K562 (cell line): Measurements from ENCODE around the gene ARL8A. TPM values are rescaled to one million over a fixed set of nuclear protein-coding genes. Genes with fewer than 3 reads are reported as not detected.

Source experiments
- CHD2 ChIP-seq: IDR thresholded peaks from 2 replicates; pipeline ENCODE4 v1.6.1; 2011; ENCODE audit warnings: low read depth, low read length
- DPF2 ChIP-seq: fragments of 450-650 bp; IDR thresholded peaks from 2 replicates; pipeline ENCODE4 v1.6.1; 2016
- HLTF ChIP-seq: fragments of 450-650 bp; IDR thresholded peaks from 2 replicates; pipeline ENCODE4 v1.6.1; 2016
- L3MBTL2 ChIP-seq: fragments of 450-650 bp; IDR thresholded peaks from 2 replicates; pipeline ENCODE4 v1.6.1; 2016; ENCODE audit warnings: mild to moderate bottlenecking, moderate library complexity
- VEZF1 ChIP-seq: fragments of 200-800 bp; sonication (Bioruptor generic); IDR thresholded peaks from 2 replicates; pipeline ENCODE4 v1.6.1; 2017; ENCODE audit warnings: missing genetic modification characterization, missing compliant biosample characterization
- ZBTB17 ChIP-seq: fragments of 450-650 bp; formaldehyde crosslinking; IDR thresholded peaks from 2 replicates; pipeline ENCODE4 v1.4.0; 2020; ENCODE audit warnings: mild to moderate bottlenecking
- polyA plus RNA-seq, 8 experiments: library from polyadenylated mRNA; depleted of rRNA in 4 of 8; stranded (reverse) in 5 of 8; unstranded in 3 of 8; fragments of >200 nt; fragmentation: Nextera tagmentation in 2 of 8; fragmentation: Illumina TruSeq in 1 of 8; extraction: Ambion mirVana in 2 of 8; extraction: Trizol in 1 of 8; gene quantifications; 2 replicates each; pipeline versions ENCODE4 v1.2.1 to v1.2.3, GENCODE V29; 2011 to 2014; ENCODE audit warnings: inconsistent platforms in 1 of 8, missing spikeins in 1 of 8
- total RNA-seq, 7 experiments: library from RNA; depleted of rRNA in 6 of 7; stranded (reverse); fragments of >200 nt in 6 of 7; fragmentation: Illumina TruSeq in 2 of 7; extraction: Trizol in 2 of 7; gene quantifications; 2 replicates each; pipeline versions ENCODE4 v1.2.1 to v1.2.3, GENCODE V29; 2011 to 2021; ENCODE audit warnings: low replicate concordance in 1 of 7
- TF ChIP-seq, protein P1 (sequence below): fragments of 250-450 bp; sonication (Bioruptor Pico); IDR thresholded peaks from 2 replicates; pipeline ENCODE4 v1.4.0; 2020; ENCODE audit warnings: mild to moderate bottlenecking, moderate library complexity
- TF ChIP-seq, protein P2 (sequence below): sonication (generic); formaldehyde crosslinking; IDR thresholded peaks from 2 replicates; pipeline ENCODE4 v1.8.1; 2022; ENCODE audit warnings: missing genetic modification reagents

ARL8A gene
- total and polyA plus RNA-seq, 9 of the 15 experiments (the other 6 are each of a cell fraction or from before 2014, with no cell fraction given): 0.17 to 27.3 (median 15.6) TPM

- TF ChIP-seq, protein P1, sequence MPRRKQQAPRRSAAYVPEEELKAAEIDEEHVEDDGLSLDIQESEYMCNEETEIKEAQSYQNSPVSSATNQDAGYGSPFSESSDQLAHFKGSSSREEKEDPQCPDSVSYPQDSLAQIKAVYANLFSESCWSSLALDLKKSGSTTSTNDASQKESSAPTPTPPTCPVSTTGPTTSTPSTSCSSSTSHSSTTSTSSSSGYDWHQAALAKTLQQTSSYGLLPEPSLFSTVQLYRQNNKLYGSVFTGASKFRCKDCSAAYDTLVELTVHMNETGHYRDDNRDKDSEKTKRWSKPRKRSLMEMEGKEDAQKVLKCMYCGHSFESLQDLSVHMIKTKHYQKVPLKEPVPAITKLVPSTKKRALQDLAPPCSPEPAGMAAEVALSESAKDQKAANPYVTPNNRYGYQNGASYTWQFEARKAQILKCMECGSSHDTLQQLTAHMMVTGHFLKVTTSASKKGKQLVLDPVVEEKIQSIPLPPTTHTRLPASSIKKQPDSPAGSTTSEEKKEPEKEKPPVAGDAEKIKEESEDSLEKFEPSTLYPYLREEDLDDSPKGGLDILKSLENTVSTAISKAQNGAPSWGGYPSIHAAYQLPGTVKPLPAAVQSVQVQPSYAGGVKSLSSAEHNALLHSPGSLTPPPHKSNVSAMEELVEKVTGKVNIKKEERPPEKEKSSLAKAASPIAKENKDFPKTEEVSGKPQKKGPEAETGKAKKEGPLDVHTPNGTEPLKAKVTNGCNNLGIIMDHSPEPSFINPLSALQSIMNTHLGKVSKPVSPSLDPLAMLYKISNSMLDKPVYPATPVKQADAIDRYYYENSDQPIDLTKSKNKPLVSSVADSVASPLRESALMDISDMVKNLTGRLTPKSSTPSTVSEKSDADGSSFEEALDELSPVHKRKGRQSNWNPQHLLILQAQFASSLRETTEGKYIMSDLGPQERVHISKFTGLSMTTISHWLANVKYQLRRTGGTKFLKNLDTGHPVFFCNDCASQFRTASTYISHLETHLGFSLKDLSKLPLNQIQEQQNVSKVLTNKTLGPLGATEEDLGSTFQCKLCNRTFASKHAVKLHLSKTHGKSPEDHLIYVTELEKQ (CRISPR knock-in tag): no peak
- TF ChIP-seq, protein P2, sequence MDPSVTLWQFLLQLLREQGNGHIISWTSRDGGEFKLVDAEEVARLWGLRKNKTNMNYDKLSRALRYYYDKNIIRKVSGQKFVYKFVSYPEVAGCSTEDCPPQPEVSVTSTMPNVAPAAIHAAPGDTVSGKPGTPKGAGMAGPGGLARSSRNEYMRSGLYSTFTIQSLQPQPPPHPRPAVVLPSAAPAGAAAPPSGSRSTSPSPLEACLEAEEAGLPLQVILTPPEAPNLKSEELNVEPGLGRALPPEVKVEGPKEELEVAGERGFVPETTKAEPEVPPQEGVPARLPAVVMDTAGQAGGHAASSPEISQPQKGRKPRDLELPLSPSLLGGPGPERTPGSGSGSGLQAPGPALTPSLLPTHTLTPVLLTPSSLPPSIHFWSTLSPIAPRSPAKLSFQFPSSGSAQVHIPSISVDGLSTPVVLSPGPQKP (CRISPR knock-in tag): no peak
- peak; percentile 49; the same call in 1 of the 2 replicates for TF ChIP-seq DPF2
- no peak for TF ChIP-seq CHD2
- 0 out of 2 replicates have a peak, but pooled peaks have one; percentile 13 for TF ChIP-seq L3MBTL2
- TF ChIP-seq ZBTB17: 0 out of 2 replicates have a peak, but pooled peaks have one; percentile 13
- TF ChIP-seq HLTF: no peak
- peak; percentile 60 for TF ChIP-seq VEZF1 (CRISPR knock-in tag)
Observed at GRCh38 chr1:202143768-202144401, 652 bp downstream of the ARL8A start (continued).
